Measurements from ENCODE around the gene SLC38A11.

The SLC38A11 gene

DNA sequence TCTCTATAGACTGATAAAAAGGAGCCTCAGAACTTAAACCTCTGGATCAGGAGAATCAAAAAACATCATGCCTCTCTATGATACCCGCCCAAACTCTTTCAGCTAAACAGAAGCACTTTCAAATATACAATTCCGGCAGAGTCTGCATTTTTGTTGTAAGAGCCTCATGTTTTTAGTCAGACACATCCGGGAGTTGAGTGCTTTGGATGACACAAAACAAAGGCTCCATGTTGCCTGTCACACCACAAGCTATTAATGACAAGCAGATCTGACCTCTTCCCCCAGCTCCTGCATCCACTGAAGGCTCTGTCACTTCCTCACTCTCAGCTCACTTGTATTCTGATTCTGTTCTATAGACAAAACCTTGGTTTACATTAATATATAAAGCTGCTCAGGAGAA is 33.2 kb downstream of the SLC38A11 start:
- DNase-seq: no peak
- Histone ChIP-seq H3K27me3 (ENCODE audit: insufficient read depth, low read depth, severe bottlenecking) (no peaks in the 10 kb centered on the region), H3K9me3 (ENCODE audit: severe bottlenecking) (no peaks in the 10 kb centered on the region), H3K27ac (no peak overlapping the region), H3K36me3 (no peaks in the 10 kb centered on the region), H3K4me3 (ENCODE audit: low read depth, low read length) (no peak overlapping the region)
- TF ChIP-seq CTCF (IDR thresholded peaks at IDR 0.05; ENCODE audit: low read depth, low read length): no peak

GRCh38 chr2:164920430-164920829 is 34.9 kb downstream of the SLC38A11 start:
- Histone ChIP-seq H3K4me3 (ENCODE audit: low read depth, low read length) (no peak overlapping the region), H3K27ac (no peak overlapping the region), H3K36me3 (no peaks in the 10 kb centered on the region), H3K9me3 (ENCODE audit: severe bottlenecking) (no peaks in the 10 kb centered on the region), H3K27me3 (ENCODE audit: insufficient read depth, low read depth, severe bottlenecking) (no peaks in the 10 kb centered on the region)
- no peak for TF ChIP-seq CTCF (IDR thresholded peaks at IDR 0.05; ENCODE audit: low read depth, low read length)
- DNase-seq: no peak

- peak; percentile 62 for TF ChIP-seq CTCF (IDR thresholded peaks at IDR 0.05; ENCODE audit: low read depth, low read length)
- H3K4me3 ChIP-seq (ENCODE audit: low read depth, low read length): no peak overlapping the region
- no peak overlapping the region for H3K27ac ChIP-seq
- no peaks in the 10 kb centered on the region for H3K36me3 ChIP-seq
- no peaks in the 10 kb centered on the region for H3K9me3 ChIP-seq (ENCODE audit: severe bottlenecking)
- no peaks in the 10 kb centered on the region for H3K27me3 ChIP-seq (ENCODE audit: insufficient read depth, low read depth, severe bottlenecking)
- DNase-seq: peak; percentile 63
These were observed 37.9 kb downstream of the SLC38A11 start for GRCh38 chr2:164917296-164917903.

GRCh38 chr2:164915566-164915965 is 39.8 kb downstream of the SLC38A11 start:
- no peaks in the 10 kb centered on the region for H3K27me3 ChIP-seq (ENCODE audit: insufficient read depth, low read depth, severe bottlenecking)
- TF ChIP-seq CTCF (IDR thresholded peaks at IDR 0.05; ENCODE audit: low read depth, low read length): no peak
- H3K4me3 ChIP-seq (ENCODE audit: low read depth, low read length): no peak overlapping the region
- no peaks in the 10 kb centered on the region for H3K9me3 ChIP-seq (ENCODE audit: severe bottlenecking)
- no peak overlapping the region for H3K27ac ChIP-seq
- DNase-seq: no peak
- no peaks in the 10 kb centered on the region for H3K36me3 ChIP-seq

GRCh38 chr2:164913640-164914350 is 41.5 kb downstream of the SLC38A11 start:
- Histone ChIP-seq H3K36me3 (no peaks in the 10 kb centered on the region), H3K4me3 (ENCODE audit: low read depth, low read length) (no peak overlapping the region), H3K27me3 (ENCODE audit: insufficient read depth, low read depth, severe bottlenecking) (no peaks in the 10 kb centered on the region), H3K27ac (no peak overlapping the region), H3K9me3 (ENCODE audit: severe bottlenecking) (no peaks in the 10 kb centered on the region)
- TF ChIP-seq CTCF (IDR thresholded peaks at IDR 0.05; ENCODE audit: low read depth, low read length): no peak
- no peak for DNase-seq

Measured in WERI-Rb-1 (cell line).